Umbilical cord (tissue), 2 donors: Measurements from ENCODE around the gene OSBPL6. TPM values are rescaled to one million over a fixed set of nuclear protein-coding genes. Genes with fewer than 3 reads are reported as not detected.
"Not testable (repeated sequence)": the region's sequence is repeated elsewhere in the genome, so short reads cannot be mapped to it uniquely, and the experiment has no call there.

Experiments used
- DNase-seq: peaks from one replicate; pipeline ENCODE4 v3.0.0-alpha.2; 2015; ENCODE audit warnings: low spot score
- total RNA-seq: library from RNA; depleted of rRNA; stranded (reverse); fragments of >200 nt; gene quantifications from one replicate; pipeline ENCODE4 v1.2.3, GENCODE V29; 2014; ENCODE audit warnings: low replicate concordance; ENCODE audit not compliant: insufficient read depth

OSBPL6 gene
- total RNA-seq, 1 donor from 2014 or later = 0.96 TPM

DNA sequence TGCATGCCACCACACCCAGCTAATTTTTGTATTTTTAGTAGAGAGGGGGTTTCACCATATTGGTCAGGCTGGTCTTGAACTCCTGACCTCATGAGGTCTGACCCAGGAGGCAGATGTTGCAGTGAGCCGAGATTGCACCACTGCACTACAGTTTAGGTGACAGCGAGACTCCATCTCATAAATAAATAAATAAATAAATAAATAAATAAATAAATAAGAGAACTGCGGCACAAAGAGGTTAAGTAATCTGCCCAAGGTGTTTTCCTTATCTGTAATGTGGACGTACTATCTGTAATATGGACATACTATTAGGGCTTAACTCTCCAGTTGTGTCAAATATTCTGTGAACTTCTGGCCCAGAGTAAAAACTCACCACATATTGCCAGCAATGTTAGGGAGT lies 4.1 kb downstream of the OSBPL6 start:
- not testable (repeated sequence) for DNase-seq

DNA sequence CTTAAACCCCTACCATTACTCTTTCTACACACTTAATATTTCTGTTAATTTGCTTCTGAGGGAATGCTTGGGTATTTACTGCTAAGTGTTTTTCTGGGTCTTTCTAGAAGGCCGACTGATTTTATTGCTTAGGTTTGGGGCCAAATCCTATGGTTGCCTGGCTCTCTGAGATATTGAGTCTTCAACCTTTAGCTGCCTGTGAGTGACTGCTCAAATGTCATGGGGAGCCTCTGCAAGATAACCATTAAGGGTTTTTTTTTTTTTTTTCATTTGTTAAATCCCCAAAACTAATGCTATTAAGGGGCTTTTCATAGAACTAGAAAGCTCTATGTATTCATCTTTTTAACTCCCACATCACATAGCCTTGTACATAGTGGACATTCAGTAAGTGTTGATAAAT lies 5.0 kb downstream of the OSBPL6 start:
- DNase-seq = no peak

DNA sequence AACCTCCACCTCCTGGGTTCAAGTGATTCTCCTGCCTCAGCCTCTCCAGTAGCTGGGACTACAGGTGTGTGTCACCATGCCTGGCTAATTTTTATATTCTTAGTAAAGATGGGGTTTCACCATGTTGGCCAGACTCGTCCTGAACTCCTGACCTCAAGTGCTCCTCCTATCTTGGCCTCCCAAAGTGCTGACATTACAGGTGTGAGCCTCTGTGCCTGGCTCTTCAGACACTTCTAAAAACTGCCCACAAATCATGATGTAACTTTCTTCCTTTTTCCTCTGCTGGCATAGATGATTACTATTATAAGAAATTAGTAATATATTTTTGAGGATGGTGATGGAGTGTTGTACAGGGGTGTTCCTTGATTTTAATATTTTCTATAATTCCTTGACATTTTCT lies 6.0 kb downstream of the OSBPL6 start:
- no peak for DNase-seq

DNA sequence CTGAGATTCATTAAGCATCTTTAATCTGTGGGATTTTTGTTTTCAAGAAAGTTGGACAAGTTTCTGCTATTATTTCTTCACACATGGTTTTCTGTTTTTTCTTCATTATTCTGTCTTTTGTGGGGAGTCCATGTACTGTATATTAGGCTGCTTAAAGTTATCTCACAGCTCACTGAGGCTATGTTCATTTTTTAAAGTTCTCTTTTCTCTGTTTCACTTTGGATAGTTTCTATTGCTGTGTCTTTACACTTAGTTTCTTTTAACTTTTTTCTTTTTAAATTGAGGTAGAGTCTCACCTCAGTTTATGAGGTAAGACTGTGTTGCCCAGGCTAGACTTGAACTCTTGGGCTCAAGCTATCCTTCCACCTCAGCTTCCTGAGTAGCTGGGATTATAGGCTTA lies 8.6 kb downstream of the OSBPL6 start:
- no peak for DNase-seq

DNA sequence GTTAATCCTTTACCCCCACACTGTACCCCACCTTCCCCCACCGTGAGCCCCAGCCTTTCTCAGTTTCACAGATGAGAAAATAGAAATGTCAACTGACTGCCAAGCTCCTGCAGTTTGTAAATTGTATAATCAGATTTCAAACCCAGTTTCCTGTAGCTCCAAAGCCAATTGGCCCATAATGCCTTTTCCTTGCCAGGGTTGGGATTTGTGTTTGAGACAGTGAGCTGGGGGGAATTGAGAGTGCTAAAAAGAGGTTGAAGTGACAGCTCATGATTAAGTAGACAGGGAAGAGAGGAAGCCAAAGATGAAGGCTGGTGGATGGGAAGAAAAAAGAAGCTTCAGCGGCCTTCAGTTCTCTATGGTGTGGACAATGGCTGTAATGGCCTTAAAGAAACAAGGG lies 10.7 kb downstream of the OSBPL6 start:
- DNase-seq = no peak

DNA sequence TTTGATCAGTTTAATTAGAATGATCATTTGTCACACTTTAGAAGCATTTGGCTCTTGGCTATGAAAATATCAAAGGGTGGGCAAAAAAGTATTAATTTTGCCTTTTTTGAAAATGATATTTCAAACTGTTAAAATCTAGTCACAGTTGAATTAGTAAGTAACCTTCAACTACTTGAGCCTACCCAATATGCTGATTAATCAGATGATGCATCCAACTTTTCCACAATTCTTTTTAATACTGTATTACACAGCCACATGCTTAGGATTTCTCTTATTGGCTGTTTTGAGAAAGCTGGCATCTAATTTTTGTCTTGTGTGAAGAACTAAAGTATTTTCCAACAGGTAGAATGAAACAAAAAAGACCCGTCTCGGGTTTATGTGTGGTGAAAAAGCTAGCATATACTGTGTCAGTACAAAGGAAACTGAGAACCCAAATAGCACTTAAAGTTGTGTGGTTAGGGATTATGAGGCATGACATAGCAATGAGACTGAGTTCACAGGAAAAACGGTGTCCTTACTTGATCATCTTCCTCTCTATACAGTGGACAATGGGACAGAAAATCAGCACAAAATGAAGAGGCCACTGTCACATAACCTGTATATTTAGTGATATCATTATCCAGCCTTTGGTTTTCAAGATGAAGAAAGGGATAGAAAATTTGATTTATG lies 11.7 kb downstream of the OSBPL6 start:
- DNase-seq = no peak

DNA sequence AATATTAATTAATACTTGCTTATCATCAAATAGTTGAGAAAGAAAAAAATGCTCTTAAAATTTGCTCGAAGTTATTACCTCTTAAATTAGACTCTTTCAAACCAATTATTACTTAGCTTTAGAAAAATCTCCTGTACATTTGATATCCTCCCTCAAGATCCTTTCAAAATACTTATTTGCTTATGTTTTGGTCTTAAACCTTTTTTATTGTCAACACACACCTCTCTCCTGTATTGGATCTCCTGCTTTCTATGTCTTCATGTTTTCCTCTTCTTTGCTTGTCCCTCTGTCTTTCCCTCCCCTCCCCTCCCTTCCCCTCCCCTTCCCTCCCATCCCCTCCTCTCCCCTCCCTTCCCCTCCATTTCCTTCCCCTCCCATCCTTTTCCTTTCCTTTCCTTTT lies 14.0 kb downstream of the OSBPL6 start:
- no peak for DNase-seq

DNA sequence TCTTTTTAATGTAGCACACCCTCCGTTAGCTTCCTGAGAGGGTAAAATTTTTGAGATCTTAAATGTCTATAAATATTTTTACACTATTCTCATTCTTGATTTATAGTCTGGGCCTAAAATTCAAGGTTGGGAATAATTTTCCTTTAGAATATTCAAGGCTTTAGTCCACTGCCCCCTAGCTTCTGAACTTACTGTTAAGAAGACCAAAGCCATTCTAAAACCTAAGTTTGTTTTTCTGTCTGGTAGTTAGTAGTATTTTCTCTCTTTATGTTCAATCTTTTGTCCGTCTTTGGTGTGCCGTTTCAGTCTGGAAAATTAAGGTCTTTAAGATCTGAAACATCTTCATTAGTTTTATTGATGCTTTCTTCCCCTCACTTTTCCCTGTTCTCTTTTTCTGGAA lies 14.5 kb downstream of the OSBPL6 start:
- no peak for DNase-seq

DNA sequence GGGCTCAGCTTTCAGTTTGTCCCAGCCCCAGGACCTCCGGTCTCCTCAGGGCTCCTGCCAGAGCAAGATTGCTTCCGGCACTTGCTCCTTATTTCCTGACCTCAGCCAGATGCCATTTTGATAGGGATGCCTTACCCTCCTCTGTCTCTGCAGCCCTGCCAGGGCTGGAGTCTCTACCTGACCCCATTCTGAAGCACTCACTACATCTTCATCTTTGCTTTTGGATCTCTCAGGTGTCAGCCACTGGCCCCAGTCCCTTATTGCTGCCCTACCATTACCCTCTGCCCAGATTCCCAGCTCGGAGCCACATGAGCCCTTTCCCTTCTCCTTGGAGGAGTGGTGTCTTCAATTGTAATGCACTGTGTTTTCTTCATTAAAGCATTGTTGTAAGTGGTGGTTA lies 17.1 kb downstream of the OSBPL6 start:
- no peak for DNase-seq

DNA sequence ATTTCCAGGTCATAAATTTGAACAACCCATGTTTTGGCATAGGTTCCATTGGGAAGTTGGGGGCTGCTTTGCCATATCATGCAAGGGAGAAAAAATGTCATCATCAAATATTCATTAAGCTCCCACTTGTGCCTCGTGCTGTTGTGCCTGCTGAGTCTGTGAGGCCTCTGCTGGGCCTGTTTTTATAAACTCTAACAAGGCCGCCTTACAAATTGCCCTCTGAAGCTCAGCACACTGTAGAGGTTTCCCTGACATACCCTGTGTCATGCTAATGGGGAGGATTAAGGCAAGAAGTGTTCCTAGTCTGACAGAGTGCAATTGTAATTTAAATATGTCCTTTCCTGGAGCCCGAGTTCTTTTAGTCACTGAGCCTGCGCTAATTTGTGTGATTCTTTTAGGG lies 17.6 kb downstream of the OSBPL6 start:
- no peak for DNase-seq

DNA sequence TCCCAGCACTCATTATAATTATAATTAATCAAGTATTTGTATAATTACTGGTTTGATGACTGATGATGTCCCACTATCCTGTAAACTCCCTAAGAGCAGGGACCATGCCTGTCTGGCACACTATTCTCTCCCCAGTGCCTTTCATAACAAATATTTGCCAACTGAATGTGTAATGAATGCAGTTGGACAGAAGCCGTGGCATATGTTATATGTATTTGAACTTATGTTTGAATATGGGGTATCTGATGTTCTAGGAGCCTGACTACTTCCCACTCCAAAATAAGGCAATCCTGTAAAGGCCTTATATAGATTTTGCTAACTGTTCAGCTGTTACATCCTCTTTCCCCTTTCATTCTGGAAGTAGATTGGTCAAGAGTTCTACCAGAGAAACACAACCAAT lies 19.7 kb downstream of the OSBPL6 start:
- DNase-seq = no peak

DNA sequence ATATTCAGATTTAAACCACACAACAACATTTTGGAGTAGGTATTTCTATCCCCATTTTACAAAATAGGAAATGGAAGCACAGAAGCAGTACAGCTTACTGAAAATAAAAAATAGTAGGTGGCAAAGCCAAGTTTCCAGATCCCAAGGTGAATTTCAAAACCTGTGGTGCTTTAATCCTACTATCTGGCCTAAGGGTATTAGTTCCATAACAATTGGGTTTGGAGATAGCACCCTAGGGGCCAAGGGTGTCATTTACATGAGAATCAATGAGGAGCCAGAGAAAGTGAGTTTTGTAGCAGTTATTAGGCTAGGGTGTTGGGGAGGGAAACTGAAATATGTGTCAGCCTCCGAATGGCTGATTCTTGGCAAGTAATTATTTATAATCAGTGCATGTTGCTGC lies 24.9 kb downstream of the OSBPL6 start:
- no peak for DNase-seq

DNA sequence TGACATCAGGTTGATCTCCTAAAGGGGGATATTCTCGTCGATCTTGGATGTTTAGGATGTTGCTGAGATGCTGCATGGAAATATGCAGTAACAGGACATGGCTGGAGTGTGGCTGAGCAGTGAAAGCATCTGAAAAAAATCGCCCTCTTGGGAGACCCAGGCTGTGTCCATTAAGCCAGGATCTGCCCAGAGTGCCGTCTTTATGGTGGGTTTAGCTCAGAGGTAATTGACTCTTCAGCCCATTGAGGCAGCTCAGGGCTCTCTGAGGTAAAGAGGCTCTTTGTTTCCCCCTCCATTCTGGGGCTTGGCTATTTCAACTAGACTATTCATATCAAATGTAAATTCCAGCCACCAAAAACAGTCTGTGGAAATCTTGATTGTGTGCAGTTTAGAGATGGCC lies 26.5 kb downstream of the OSBPL6 start:
- DNase-seq = no peak

DNA sequence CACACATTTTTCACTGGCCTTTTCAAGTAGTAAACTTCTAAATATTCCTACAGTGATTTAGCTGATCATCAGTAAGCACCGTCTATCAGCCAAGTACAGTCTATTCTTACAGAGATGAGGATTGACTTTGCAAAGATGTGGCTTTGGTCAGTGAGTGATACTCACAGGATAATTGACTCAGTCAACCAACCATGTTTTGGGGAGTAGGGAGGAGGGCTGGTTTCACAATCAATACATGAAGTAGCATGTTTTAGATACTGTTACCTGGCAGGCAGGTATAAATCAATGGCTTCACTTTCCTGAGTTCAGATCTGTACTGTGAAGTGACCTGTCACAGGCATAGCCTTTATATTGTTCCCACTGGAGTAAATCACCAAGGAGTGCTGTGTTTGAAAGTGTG lies 27.2 kb downstream of the OSBPL6 start:
- no peak for DNase-seq

DNA sequence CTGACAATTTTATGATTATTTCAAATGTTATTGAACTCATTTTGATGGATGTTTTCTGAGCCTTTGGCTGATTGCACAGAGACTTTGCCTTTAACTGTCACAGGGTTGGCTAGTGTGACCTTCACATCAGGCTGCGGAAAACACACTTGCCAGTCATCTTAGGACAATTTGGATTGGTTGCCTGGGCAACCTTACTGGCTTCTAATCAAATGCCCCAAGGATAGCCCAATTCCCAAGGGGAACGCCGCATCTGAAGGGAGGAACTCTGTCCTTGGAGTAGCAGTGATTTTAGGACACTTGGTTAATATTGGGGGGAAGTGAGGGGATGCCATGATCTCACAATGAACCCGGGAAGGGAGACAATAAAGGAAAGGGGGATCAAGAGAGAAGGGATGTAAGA lies 29.5 kb downstream of the OSBPL6 start:
- no peak for DNase-seq

DNA sequence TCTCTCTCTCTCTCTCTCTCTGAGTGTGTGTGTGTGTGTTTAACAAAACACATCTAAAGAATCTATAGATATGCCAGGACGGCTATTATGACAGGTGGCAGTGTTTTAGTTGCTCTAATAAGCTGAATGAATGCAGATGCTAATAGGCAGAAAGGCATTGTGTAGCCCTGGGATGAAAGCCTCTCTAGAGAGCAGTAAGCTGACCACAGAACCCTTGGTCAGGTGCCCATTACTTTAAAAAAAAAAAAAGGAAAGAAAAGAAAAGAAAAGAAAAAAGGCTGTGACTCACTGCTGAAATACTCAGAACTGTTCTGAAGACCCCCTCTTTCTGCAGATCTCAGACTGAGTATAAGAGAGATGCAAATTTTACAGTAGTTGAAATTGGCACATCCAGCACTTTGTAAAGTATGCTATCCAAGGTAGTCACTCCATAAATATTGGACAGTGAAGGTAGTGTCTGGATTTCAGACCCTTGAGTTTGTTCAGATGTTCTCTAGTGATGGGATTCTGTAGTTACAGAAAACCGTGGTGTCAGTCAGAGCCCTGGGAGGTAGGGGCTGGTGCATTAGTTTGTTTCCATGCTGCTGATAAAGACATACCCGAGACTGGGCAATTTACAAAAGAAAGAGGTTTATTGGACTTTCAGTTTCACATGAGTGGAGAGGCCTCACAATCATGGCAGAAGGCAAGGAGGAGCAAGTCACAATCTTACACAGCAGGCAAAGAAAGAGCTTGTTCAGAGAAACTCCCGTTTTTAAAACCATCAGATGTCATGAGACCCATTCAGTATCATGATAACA lies 30.9 kb downstream of the OSBPL6 start:
- no peak for DNase-seq

DNA sequence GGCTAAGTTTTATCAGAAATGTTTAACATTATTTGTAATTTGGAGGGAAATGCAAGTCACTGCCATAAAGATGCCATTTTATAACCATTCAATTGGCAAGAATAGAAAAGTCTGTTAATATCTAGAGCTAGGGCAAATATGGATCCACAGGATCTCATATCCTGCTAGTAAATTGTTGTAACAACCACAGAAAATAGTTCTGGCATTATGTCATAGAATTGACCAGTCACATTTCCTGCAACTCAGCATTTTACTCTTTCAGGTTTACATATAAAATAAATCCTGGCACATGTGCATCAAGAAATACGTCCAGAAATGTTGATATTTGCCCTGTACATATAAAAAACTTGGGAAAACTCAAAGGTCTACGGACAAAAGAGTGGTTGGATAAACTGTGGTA lies 32.9 kb downstream of the OSBPL6 start:
- no peak for DNase-seq

DNA sequence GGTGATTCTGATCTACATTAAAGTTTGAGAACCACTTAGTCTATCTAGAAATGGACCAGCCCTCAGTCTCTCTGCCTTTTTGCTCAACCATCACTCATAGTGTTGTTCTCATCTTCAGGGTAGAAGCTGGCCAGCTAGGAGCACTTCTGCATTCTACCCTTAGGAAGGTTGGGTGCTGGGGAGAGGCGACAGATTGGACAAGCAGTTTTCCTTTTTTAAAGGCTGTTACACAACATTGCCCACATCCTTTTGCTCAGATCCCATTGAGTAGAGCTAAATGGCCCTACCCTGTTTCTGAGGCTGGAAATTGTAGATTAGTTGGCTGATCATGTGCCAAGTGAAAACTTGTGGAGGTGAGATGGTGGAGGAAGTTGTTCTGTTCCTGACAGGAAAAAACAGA lies 35.6 kb downstream of the OSBPL6 start:
- DNase-seq = peak; percentile 12

DNA sequence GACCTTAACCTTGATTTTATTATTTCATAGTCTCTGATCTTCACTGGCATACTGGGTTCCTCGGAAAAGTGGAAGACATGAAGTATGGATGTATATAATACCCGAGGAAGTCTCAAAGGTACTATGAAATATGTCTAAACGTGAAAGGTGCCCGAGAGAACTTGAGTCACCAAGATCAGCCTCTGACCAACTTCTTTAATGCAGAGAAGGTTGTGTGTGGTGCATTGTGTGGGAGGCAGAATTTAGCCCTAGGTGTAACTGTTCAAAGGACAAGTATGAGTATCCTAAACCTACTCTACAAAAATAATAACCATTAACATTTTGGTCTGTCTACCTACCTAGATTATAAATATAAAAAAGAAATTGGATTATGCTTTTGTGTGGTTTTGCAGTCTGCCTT lies 36.1 kb downstream of the OSBPL6 start:
- no peak for DNase-seq

DNA sequence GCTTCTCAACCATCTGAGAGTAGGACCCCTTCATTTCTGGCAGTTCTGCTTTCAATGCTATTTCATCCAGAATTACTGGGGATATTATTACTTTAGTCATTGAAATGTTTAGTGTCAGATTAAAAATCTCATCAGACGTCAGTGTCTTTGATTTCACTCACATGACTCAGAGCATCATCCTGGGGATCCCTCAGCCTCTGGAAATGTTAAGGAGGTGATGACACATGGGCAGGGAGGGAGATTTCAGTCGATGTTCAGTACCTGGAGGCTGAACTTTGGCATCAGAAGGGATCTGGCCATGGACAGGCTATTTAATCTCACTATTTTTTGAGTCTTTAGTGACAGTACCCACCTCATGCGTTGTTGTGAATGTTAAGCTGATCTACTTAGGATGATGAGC lies 39.1 kb downstream of the OSBPL6 start:
- no peak for DNase-seq

DNA sequence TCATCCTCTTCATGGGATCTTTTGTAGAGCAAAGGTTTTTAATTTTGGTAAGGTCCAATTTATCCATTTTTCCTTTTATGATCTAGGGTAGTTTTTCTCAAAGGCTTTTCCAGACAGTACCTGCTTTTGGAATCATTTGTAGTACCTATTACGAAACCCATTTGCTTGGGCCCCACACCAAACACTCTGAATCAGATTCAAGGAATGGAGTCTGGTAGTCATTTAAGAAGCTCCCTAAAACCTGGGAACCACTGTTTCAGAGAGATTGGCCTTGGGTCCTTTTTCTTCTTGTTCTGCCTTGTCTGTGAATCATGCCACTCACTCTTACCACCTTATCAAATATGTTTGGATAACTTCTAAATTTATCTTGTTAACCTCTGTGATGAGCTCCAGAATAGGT lies 40.3 kb downstream of the OSBPL6 start:
- no peak for DNase-seq

DNA sequence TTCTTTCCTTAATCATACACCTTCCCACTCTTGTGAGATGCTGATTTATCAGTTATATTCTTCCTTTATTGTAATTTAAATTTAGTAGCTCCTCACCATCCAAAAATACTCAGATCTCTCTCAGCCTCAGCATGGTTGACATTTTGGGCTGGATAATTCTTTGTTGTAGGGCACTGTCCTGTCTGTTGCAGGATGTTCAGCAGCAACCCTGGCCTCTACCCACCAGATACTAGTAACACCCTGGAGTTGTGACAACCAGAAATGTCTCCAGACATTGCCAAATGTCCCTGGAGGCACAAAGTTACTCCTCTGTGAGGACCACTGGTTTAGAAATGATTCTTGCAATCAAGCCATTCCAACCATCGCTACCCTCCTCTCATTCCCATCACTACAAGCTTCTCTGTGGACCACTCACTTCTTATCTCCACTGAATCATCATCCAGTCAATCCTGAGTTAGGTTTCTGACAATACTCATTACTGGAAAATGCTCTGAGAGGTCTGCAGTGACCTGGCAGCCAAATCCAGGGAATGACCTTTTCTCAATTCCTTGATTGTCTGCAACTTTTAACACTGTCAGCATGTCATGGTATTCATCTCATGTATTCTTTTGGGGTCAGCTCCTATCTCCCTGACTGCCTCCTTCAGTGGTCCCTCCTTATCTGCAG lies 43.3 kb downstream of the OSBPL6 start:
- no peak for DNase-seq

DNA sequence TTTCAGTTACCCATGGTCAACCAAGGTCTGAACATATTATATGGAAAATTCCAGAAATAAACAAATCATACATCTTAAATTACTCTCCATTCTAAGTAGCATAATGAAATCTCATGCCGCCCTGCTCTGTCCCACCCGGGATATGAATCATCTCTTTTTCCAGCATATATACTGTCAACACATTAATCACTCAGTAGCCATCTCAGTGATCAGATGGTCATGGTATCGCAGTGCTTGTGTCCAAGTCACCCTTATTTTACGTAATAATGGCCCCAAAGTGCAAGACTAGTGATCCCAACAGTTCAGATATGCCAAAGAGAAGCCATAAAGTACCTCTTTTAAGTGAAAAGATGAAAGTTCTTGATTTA lies 43.8 kb downstream of the OSBPL6 start:
- no peak for DNase-seq
